Stimulated activated CD4-positive, alpha-beta T cell treated with anti-CD3 and anti-CD28 coated beads, TNF-alpha, amount 100 ng/mL, for 1 hour (primary cell): ENCODE results near the gene GON4L.
"Not testable (repeated sequence)": the region's sequence is repeated elsewhere in the genome, so short reads cannot be mapped to it uniquely, and the experiment has no call there.

Experiments
- DNase-seq, 3 donors: peaks; one replicate each; pipeline ENCODE4 v3.0.0-alpha.2; 2020; ENCODE audit warnings: low read depth in 3 of 3, low spot score in 1 of 3

GON4L gene

GRCh38 chr1:155833665-155834295 is 23.2 kb downstream of the GON4L start:
- DNase-seq: no peak

- DNase-seq: no peak
Measured at GRCh38 chr1:155831279-155831976, 25.6 kb downstream of the GON4L start.

- DNase-seq: no peak
Measured at GRCh38 chr1:155827450-155827849, 29.6 kb downstream of the GON4L start.

- no peak for DNase-seq
Measured at GRCh38 chr1:155816351-155816750, 40.7 kb downstream of the GON4L start.

- no peak for DNase-seq
Measured at GRCh38 chr1:155813672-155814071, 43.3 kb downstream of the GON4L start.

- no peak for DNase-seq
Measured at GRCh38 chr1:155812878-155813277, 44.1 kb downstream of the GON4L start.

GRCh38 chr1:155809088-155809487 is 47.9 kb downstream of the GON4L start:
- DNase-seq: no peak

- DNase-seq: no peak
Measured at GRCh38 chr1:155801149-155801548, 55.9 kb downstream of the GON4L start.

GRCh38 chr1:155795618-155796017 is 61.4 kb downstream of the GON4L start:
- not testable (repeated sequence) for DNase-seq

- DNase-seq: no peak
Measured at GRCh38 chr1:155794605-155795245, 62.3 kb downstream of the GON4L start.

- no peak for DNase-seq
Measured at GRCh38 chr1:155793213-155793612, 63.8 kb downstream of the GON4L start.

- DNase-seq: no peak
Measured at GRCh38 chr1:155777582-155777981, 79.4 kb downstream of the GON4L start.

- DNase-seq: no peak
Measured at GRCh38 chr1:155776414-155776813, 80.6 kb downstream of the GON4L start.

GRCh38 chr1:155773221-155773620 is 83.8 kb downstream of the GON4L start:
- DNase-seq: no peak

GRCh38 chr1:155769257-155769656 is 87.8 kb downstream of the GON4L start:
- no peak for DNase-seq

- not testable (repeated sequence) for DNase-seq
Measured at GRCh38 chr1:155767399-155767989, 89.5 kb downstream of the GON4L start.

- DNase-seq: not testable (repeated sequence)
Measured at GRCh38 chr1:155763989-155764388, 93.0 kb downstream of the GON4L start.

GRCh38 chr1:155763090-155763815 is 93.8 kb downstream of the GON4L start:
- DNase-seq: not testable (repeated sequence)

GRCh38 chr1:155761736-155762405 is 95.1 kb downstream of the GON4L start:
- no peak for DNase-seq

GRCh38 chr1:155760751-155761475 is 96.1 kb downstream of the GON4L start:
- no peak for DNase-seq
